HG03196 (cell line): Measurements from ENCODE around the gene SDK1.

ENCODE experiments used
- ATAC-seq: cut with Tn5 transposase; IDR thresholded peaks from one replicate; pipeline ENCODE4 v1.9.1; 2021; ENCODE audit not compliant: unreplicated experiment

Gene SDK1

GRCh38 chr7:3861386-3861785 is 560.3 kb downstream of the SDK1 start:
- ATAC-seq, result no peak

DNA sequence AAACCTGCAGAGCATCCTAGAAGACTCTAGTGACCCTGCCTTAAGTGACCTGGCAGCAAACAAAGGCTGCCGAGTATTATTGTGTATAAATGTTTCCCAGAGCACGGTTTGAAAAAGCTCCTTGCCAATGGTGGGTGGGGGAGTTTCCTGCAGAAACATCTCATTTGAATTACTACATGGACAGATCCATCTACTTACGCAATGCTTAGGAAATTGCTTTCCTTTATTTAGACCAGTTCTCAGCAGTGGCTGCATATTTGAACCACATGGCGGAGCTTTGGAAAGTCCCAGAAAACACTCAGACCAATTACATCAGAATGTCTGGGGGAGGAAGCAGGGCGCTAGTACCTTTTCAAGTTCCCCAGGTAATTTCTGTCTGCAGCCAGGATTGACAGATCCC is 560.9 kb downstream of the SDK1 start:
- ATAC-seq, result no peak

- ATAC-seq, result no peak
Observed at GRCh38 chr7:3862774-3863173, 561.7 kb downstream of the SDK1 start.

GRCh38 chr7:3866277-3866676 is 565.2 kb downstream of the SDK1 start:
- ATAC-seq, result no peak

DNA sequence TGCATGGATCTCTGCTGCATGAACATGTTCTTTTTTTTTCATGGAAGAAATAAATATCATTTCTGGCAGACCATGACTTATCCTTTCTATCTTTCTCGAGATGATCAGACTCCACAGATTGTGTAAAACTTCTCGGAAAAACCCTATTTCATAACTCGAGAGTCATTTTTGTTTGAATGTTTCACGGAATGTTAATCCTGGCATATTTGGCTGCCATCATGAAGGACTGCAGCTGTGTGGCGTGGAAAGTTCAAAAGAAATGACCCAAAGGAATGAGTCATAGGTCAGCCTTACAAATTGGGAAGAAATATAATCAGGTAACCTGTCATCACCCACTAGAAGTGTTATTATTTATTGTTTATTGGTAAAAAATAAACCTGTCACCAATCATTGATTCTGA is 566.8 kb downstream of the SDK1 start:
- no peak for ATAC-seq

DNA sequence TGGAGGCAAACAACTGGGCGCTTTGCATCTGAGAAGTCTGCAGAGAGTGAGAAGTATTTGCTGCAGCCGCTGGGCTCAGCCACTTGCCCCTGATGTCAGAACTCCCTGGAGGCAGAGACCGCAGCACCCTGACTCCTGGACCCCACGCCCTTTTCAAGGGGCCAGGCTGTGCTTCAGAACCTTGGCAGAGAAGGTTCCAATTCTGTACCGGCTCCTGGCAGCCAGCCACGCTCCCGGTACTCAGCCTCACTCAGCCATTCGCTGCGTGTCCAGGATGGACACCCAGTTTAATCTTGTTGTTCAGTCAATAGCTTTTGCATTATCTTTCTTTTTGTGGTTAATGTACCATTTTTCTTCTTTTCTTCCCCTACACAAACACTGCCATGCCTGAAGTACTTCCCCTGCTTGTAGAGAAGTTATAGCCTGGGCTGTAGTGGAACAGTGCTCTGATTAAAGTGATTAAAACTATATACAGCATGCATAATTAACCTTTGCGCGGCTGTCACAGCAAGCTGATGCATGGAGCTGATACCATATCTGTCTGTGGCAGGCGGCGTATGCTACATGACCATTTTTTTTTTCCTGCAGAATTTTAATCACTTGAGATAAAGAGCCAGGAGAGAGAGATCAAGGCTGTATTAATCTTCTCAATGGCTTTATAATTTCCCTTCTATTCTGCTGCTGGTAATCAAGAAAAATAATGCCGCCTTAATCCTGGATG is 578.5 kb downstream of the SDK1 start:
- ATAC-seq, result no peak

DNA sequence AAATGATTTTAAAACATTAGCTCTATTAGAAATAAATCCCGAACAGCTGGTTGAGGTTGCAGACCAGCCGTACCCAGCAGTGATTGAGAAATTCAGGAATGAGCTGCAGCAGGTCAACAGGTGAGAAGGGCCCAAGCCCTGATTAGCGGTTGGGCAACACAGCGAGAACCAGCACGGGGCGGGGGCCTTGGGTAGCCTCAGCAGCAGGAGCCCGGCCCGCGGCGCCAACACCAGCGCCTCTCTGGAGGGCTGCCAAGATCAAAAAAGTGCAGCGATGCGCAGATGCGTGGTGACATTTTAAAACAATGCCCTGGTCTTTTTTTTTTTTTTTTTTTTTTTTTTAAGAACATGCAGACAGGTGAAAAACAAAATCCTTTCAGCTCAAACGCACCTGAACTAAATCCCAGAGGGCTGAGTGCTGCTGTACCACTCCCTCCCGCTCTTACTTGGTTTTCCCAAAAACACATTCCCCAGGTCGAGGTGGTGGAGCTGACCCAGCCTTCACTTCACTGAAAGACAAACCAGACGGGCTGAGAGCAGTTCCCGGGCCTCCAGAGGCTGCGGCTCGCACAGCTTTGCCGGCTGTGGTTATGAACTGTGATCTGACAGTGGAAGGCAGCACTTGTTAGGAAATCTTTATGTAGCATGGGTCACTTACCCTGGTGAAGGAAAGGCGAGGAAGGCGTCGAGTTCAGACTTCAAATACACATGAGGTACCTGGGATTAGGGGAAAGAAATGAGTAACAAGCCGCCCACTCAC is 579.4 kb downstream of the SDK1 start:
- no peak for ATAC-seq

GRCh38 chr7:3882782-3883181 is 581.7 kb downstream of the SDK1 start:
- ATAC-seq, result no peak

- no peak for ATAC-seq
Observed at GRCh38 chr7:3884543-3884942, 583.5 kb downstream of the SDK1 start.

DNA sequence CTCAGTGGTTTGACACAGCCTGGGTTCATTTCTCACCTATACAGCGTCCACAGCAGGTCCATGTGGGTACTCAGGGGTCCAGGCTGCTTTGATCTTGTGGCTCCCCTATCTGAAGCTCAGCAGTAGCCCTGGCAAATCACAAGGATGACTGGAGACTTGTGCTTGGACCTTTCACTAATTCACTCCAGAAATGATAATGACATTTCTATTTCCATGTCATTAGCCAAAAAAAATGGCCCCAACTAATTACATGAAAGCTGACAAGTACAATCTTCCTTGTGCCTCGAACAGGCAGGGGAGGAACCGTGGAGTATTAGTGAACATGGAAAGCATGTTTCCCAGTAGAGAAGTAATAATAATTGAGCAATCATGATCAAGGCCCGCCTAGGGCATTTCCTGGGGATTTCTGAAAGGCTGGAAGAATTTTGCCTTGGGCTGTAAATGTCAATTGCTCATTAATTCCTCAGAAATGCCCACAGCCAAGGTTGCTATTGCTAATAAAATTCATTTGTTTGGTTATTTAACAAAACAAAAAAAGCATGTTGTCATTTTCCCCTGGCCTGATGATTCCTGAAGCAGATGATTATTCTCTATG is 586.1 kb downstream of the SDK1 start:
- no peak for ATAC-seq

DNA sequence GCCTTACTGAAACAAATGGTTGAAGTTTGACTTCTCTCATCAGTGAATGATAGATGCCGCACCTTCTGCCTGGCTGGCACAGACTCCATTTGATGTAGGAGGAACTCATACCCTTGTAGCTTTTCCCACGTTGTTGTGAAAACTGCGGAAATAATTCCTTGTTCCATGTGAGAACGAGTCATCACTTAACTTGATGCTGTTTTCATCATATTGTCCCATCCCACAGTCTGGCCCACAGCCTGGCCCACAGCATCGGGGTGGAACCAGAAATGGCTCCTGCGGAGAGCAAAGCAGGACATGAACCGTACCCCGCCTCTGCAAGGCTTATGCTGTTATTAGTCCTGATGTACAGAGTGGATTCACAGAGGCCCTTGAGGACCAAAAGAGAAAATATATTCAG is 587.0 kb downstream of the SDK1 start:
- ATAC-seq, result no peak

GRCh38 chr7:3892157-3892556 is 591.1 kb downstream of the SDK1 start:
- ATAC-seq, result no peak

- ATAC-seq, result no peak
Observed at GRCh38 chr7:3892686-3893085, 591.6 kb downstream of the SDK1 start.

DNA sequence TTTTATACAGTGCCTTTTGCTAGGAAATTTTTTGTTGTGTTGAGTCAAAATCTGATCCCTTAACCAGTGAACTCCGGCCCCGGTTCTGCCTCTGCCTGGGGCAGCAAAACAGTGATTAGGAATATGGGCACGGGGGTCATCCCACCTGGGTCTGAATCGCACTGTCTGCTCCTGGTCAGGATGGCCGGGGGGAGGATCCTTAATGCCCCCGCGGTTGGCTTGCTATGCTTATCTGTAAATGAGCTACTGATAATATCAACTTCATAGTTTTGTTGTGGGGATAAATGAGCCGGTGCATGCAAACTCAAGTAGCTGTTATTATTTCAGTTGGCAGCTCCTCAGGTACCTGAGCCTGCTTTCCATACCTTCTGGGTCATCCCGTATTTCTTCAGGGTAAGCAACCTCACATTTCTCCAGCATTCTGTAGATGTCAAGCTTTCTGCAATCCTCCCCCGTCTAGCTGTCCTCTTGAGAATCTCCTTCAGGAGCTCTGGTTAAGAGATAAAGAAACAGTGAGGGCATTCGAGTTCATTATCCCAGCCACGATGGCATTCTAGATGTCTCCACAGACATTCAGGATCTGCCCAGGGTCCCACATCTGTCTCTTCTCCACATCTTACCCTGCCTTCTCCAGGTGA is 592.2 kb downstream of the SDK1 start:
- ATAC-seq, result no peak

- ATAC-seq, result no peak
Observed at GRCh38 chr7:3893789-3894153, 592.7 kb downstream of the SDK1 start.

- ATAC-seq, result no peak
Observed at GRCh38 chr7:3895341-3896116, 594.5 kb downstream of the SDK1 start.

- ATAC-seq, result no peak
Observed at GRCh38 chr7:3896169-3896765, 595.2 kb downstream of the SDK1 start.

- no peak for ATAC-seq
Observed at GRCh38 chr7:3897430-3898372, 596.6 kb downstream of the SDK1 start.

DNA sequence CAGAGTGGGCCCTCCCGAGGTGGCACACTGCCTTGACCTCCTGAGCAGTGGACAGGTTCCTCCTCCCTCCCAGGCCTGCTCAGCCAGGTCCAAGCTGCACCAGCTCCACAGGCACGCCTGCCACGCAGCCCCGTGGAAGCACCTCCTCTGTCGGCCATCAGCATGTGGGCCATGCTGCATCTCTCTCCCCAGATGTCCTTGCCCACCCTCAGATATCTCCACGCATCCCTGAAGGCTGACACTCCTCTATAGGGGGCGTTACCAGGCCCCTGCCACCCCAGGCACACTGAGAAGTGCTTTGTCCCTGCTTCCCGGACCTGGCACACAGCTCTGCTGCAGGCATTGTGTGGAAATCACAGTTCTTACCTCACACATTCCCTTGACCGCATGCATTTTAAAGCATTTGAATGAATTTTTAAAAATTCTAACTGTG is 598.5 kb downstream of the SDK1 start:
- ATAC-seq, result no peak

DNA sequence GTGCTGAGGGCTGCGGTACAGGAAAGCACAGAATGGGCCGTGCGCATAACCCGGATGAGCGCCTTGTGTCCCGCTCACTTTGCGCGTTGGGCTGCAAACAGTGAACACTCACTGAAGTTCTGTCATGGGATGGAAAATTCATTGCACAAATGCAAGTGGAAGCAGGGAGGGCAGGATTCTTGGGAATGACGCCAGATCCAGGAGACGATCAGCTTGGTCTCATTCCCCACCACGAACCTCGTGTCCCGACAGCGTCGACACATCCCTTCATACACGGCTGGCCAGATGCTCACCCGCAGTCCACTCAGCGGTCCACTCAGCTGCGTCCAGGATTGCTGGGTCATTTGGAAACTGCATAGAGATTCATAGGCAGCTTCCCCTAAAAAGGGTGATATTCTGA is 607.1 kb downstream of the SDK1 start:
- no peak for ATAC-seq
